ENCODE measurements around the gene ANKRA2. TPM values are rescaled to one million over a fixed set of nuclear protein-coding genes. Genes with fewer than 3 reads are reported as not detected.

ANKRA2 gene
- total RNA-seq, 1 donor from 2014 or later = 22.9 TPM

- ATAC-seq (ENCODE audit: low read depth) (no peak), DNase-seq (no peak)
- TF ChIP-seq, protein P1, sequence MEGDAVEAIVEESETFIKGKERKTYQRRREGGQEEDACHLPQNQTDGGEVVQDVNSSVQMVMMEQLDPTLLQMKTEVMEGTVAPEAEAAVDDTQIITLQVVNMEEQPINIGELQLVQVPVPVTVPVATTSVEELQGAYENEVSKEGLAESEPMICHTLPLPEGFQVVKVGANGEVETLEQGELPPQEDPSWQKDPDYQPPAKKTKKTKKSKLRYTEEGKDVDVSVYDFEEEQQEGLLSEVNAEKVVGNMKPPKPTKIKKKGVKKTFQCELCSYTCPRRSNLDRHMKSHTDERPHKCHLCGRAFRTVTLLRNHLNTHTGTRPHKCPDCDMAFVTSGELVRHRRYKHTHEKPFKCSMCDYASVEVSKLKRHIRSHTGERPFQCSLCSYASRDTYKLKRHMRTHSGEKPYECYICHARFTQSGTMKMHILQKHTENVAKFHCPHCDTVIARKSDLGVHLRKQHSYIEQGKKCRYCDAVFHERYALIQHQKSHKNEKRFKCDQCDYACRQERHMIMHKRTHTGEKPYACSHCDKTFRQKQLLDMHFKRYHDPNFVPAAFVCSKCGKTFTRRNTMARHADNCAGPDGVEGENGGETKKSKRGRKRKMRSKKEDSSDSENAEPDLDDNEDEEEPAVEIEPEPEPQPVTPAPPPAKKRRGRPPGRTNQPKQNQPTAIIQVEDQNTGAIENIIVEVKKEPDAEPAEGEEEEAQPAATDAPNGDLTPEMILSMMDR (IDR thresholded peaks at IDR 0.05) = no peak
- CTCF ChIA-PET = no interaction called here
- Mint-ChIP-seq H3K9me3 (no peaks in the 10 kb centered on the region), H3K27ac (no peak overlapping the region), H3K36me3 (ENCODE audit: low read depth) (peaks cover 45% of the 10 kb centered on the region), H3K4me1 (no peaks in the 10 kb centered on the region), H3K27me3 (no peaks in the 10 kb centered on the region), H3K4me3 (no peak overlapping the region)
- POLR2A ChIA-PET = no interaction called here
- intact Hi-C loops (cut with micrococcal nuclease) = no loop called here
Observed at GRCh38 chr5:73552642-73553041, 12.8 kb downstream of the ANKRA2 start.

- TF ChIP-seq, protein P1 (IDR thresholded peaks at IDR 0.05) = no peak
- Mint-ChIP-seq H3K4me1 (no peaks in the 10 kb centered on the region), H3K27me3 (peaks cover 4% of the 10 kb centered on the region), H3K4me3 (no peak overlapping the region), H3K36me3 (ENCODE audit: low read depth) (peaks cover 25% of the 10 kb centered on the region), H3K27ac (no peak overlapping the region), H3K9me3 (no peaks in the 10 kb centered on the region)
- ChIA-PET CTCF (no interaction called here), POLR2A (no interaction called here)
- intact Hi-C loops (cut with micrococcal nuclease) = no loop called here
- ATAC-seq (ENCODE audit: low read depth) (no peak), DNase-seq (no peak)
Observed at GRCh38 chr5:73550016-73550415, 15.4 kb downstream of the ANKRA2 start.

DNA sequence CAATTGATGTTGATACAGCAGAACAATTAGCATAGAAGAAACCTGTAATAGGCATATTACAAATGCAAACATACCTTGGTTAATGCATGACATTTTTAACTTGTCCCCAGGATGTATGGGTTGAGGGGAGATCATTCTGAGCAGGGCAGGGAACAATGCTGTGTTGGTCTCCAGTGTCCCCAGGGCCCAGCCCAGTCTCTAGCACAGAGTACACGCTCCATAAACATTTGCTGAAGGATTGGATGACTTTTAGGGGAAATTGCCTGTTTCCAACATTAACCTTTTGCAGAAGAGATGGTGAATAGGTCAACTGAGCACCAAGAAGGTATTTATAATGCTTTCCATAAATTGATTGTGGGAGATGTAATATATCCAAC lies 20.0 kb downstream of the ANKRA2 start:
- ChIA-PET POLR2A (no interaction called here), CTCF (no interaction called here)
- Mint-ChIP-seq H3K4me3 (no peak overlapping the region), H3K4me1 (no peaks in the 10 kb centered on the region), H3K27me3 (peaks cover 11% of the 10 kb centered on the region), H3K9me3 (no peaks in the 10 kb centered on the region), H3K36me3 (ENCODE audit: low read depth) (no peaks in the 10 kb centered on the region), H3K27ac (no peak overlapping the region)
- no peak for DNase-seq
- TF ChIP-seq, protein P1 (IDR thresholded peaks at IDR 0.05) = no peak
- no peak for ATAC-seq (ENCODE audit: low read depth)
- intact Hi-C loops (cut with micrococcal nuclease) = no loop called here

GRCh38 chr5:73544429-73545402 lies 20.7 kb downstream of the ANKRA2 start:
- H3K27ac Mint-ChIP-seq = no peak overlapping the region
- no peaks in the 10 kb centered on the region for H3K9me3 Mint-ChIP-seq
- no peak for ATAC-seq (ENCODE audit: low read depth)
- intact Hi-C loops (cut with micrococcal nuclease) = no loop called here
- POLR2A ChIA-PET = no interaction called here
- TF ChIP-seq, protein P1 (IDR thresholded peaks at IDR 0.05) = no peak
- H3K27me3 Mint-ChIP-seq = peaks cover 18% of the 10 kb centered on the region
- CTCF ChIA-PET = no interaction called here
- H3K4me1 Mint-ChIP-seq = no peaks in the 10 kb centered on the region
- no peak overlapping the region for H3K4me3 Mint-ChIP-seq
- no peaks in the 10 kb centered on the region for H3K36me3 Mint-ChIP-seq (ENCODE audit: low read depth)
- DNase-seq = no peak

DNA sequence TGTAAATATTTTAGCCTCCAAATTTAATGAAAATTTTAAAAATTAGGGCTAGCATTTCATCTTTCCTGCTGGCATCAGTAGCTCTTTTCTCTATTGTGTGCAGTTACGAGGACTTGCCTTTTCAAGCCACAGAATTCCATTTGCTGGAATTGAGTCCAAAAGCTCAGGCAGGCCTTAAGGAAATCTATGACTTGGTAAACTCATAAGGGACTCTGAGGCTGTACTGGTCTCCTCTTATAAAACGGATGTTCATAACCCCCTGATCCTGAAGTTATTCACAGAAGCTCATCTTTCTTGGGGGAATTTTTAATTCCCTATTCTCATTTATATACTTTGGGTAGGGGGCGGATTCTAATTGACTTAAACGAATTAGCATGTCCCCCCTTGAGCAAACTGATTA lies 23.4 kb downstream of the ANKRA2 start:
- no peak overlapping the region for H3K27ac Mint-ChIP-seq

More for the DNA sequence above, 23.4 kb downstream of the ANKRA2 start:
- TF ChIP-seq, protein P1 (IDR thresholded peaks at IDR 0.05) = no peak
- no peak overlapping the region for H3K4me3 Mint-ChIP-seq
- no peaks in the 10 kb centered on the region for H3K36me3 Mint-ChIP-seq (ENCODE audit: low read depth)
- intact Hi-C loops (cut with micrococcal nuclease) = no loop called here
- POLR2A ChIA-PET = no interaction called here
- no peaks in the 10 kb centered on the region for H3K9me3 Mint-ChIP-seq
- peaks cover 18% of the 10 kb centered on the region for H3K27me3 Mint-ChIP-seq
- DNase-seq = no peak
- ATAC-seq (ENCODE audit: low read depth) = no peak
- CTCF ChIA-PET = no interaction called here
- H3K4me1 Mint-ChIP-seq = no peaks in the 10 kb centered on the region

Data from activated B cell treated with CpG ODN at 0.5 μM for 24 hours (primary cell).